Nucleus accumbens (tissue), 56 donors: Measurements from ENCODE around the gene ZNF8.
"Not testable (repeated sequence)": the region's sequence is repeated elsewhere in the genome, so short reads cannot be mapped to it uniquely, and the experiment has no call there.

ENCODE experiments used
- DNase-seq, 56 donors: peaks; one replicate each; lab custom pipeline; 2025; lab: John Stamatoyannopoulos, UW

The ZNF8 gene

DNA sequence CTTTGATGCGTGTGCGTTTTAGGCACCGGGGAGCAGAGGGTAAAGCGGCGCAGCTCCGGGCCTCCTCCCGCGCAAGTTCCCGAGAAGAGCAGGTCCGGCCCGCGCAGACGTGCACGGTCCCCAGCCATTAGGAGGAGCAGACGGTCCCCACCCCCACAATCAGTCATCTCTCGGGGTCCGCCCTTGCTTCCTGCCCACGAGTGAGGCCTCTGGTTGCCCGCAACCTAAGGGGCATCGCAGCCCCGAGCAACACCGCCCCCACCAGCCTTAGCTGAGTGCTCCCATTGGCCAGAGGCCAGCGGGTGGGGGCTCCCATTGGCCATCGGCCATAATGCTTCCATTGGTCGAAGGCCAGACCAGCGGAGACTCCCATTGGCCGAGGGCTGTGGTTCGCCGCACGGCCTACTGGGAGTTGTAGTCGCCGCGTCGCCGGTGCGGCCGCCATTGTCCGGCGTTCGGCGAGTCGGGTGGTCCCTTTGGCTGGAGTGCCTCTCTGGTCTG, at the start of gene ZNF8:
Gene ZNF8, plus strand, starts transcription at position 415 of the 501 bp plus-strand sequence. CDS start 127 bp downstream, outside the sequence.
- DNase-seq, result peak; percentile 80 to 98 (median 94)

DNA sequence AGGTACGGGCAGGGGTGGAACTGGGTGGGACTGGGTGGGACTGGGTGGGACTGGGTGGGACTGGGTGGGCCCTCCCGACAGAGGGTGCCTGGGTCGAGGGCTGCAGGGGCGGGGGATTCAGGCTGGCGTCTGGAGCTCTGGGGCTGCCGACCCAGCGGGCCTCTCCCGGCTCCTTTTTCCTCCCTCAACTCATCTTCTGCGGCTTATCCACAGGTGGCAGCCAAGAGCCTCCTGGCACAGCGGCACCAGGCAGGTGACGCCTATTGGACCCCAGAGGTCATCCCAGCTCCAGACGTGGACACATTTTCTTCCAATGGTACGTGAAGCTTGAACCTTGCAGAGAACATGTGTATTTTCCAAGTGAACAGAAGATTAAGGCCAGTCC, 49.5 kb upstream of the ZNF8 start:
- DNase-seq, result peak in 33 of 56 donors; percentile 6 to 64 (median 33)

DNA sequence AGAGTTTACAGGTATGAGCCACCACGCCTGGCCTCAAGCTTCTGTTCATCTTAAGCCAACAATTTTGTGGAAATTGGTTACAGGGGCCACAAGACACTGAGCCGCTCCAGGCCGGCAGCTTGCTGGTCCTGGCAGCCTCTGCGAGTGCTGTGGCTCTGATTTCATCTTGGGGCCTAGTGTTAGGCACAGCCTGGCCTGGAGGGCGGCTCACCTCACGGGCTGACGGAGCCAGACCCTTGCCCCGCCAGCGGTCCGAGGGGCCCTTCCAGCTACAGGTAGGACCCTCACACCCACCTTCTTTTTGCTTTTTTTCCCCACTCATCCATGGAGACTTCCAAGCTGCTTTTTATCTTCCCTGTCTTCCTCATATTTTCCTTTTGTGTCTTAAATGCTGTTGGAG, 41.4 kb upstream of the ZNF8 start:
- DNase-seq, result no peak

DNA sequence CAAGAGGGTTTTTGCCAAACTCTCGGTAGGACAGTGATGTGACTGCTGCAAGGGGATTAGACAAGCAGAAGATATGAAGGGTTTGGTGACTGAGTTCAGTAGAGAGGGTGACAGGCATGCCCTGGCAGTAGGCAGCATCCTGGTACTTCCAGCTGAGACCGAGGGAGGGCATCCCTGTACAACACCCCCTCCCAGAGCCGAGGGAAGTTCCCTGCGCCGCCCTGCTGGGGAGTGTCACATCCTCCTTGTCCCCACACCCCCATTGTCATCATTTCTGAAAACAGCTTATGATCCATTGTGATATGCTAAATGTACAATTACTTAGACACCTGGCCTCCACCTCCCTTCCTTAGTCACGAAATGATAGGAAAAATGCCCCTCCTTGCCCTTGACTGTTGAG, 35.4 kb upstream of the ZNF8 start:
- peak in 9 of 56 donors; percentile 0 to 27 (median 2) for DNase-seq

DNA sequence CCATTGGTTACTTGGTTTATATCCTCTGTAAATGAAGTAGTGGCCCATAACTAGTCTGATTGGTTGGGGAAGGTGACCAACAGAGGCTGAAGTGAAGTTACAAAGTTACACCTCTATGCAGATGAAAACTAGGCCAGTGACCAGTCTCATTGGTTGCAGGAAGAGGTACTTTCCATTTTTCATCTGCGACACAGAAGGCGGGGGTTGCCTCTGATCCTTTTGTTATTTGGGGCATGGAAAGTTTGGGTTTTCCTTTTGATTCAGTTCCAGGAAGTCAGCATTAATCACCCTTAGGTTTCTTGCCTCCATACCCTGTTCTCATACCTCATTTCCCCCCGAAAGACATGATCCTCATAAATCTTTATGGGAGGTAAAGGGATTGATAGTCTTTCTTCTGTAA, 29.9 kb upstream of the ZNF8 start:
- DNase-seq, result no peak

DNA sequence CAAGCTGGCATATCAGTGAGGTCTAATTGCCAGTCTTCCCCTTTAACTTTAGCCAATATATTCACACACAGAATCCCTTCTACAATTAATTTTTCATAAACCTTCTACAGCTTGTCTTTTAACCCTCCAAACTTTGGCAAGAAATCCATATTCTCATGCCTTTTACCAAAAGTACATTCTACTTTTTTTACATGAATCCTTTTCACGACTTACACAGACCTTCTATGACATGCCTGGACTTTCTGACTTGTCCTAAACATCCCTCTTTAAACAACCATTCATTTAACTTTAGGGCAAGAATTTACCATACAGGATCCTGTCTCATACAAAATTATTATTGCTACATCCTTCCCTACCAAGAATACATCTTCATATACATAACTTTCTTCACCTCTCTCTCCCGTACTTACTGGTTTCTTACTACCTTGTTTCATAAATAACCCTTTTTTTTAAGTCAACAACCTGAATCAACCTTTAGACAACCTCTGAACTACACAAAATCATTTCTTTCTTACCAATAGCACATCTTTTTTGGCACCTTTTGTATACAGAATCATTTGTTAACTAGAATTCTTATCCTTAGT, 26.6 kb upstream of the ZNF8 start:
- no peak for DNase-seq

DNA sequence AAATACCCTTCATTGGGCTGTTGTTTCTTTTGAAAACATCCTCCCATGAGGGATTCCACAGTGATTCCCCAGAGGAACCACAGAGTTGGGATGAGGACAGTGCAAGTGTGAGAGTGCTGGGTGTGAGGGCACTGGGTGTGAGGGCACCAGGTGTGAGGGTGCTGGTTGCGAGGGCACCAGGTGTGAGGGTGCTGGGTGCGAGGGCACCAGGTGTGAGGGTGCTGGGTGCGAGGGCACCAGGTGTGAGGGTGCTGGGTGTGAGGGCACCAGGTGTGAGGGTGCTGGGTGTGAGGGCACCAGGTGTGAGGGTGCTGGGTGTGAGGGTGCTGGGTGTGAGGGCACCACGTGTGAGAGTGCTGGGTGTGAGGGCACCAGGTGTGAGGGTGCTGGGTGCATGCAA, 20.5 kb upstream of the ZNF8 start:
- DNase-seq, result not testable (repeated sequence)

DNA sequence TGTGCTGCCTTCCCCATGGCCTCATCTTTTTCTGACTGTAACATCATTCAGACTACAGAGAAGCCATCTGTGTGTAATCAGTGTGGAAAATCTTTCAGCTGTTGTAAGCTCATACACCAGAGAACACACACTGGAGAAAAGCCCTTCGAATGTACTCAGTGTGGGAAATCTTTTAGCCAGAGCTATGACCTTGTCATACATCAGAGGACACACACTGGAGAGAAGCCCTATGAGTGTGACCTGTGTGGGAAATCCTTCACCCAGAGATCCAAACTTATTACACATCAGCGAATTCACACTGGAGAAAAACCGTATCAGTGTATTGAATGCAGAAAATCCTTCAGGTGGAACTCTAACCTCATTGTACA, 17.2 kb upstream of the ZNF8 start:
- no peak for DNase-seq

DNA sequence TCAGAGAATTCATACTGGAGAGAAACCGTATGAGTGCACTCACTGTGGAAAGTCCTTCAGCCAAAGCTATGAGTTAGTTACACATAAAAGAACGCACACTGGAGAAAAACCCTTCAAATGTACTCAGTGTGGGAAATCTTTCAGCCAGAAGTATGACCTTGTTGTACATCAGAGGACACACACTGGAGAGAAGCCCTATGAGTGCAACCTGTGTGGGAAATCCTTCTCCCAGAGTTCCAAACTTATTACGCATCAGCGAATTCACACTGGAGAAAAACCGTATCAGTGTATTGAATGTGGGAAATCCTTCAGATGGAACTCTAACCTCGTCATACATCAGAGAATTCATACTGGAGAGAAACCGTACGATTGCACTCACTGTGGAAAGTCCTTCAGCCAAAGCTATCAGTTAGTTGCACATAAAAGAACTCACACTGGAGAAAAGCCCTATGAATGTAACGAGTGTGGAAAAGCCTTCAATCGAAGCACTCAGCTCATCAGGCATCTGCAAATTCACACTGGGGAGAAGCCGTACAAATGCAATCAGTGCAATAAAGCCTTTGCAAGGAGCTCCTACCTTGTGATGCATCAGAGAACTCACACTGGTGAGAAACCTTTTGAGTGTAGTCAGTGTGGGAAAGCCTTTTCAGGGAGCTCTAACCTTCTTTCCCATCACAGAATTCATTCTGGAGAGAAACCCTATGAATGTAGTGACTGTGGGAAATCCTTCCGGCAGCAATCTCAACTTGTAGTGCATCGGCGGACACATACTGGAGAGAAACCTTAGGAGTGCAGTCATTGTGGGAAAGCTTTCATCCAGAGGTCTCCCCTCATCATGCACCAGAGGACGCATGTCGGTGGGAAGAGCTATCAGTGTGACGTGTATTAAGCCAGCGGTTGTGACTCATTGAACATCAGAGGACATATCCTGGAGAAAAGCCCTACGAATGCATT, 16.5 kb upstream of the ZNF8 start:
- DNase-seq, result no peak

DNA sequence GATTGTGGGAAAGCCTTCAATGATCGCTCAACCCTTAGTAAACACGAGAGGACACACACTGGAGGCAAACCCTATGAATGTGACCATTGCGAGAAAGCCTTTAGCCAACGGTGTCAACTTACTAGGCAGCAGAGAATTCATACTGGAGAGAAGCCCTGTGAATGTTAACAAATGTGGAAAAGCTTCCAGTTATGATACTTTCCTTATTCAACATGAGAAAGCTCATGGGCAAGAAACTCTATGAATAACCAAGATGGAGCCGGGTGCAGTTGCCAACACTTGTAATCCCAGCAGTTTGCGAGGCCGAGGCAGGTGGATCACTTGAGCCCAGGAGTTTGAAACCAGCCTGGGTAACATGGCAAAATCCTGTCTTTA, 15.8 kb upstream of the ZNF8 start:
- no peak for DNase-seq

DNA sequence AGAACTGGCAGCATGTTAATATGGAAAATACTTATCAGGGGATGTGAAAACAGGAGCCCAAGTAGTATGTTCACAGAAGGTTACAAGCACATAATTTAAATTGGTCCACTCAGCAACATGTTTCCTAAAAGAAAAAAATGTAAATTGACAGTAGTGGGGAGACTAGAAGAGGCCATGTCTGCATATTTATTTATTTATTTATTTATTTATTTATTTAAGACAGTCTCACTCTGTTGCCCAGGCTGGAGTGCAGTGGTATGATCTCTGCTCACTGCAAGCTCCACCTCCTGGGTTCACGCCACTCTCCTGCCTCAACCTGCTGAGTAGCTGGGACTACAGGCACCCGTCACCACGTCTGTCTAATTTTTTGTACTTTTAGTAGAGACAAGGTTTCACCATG, 13.7 kb upstream of the ZNF8 start:
- DNase-seq, result no peak

DNA sequence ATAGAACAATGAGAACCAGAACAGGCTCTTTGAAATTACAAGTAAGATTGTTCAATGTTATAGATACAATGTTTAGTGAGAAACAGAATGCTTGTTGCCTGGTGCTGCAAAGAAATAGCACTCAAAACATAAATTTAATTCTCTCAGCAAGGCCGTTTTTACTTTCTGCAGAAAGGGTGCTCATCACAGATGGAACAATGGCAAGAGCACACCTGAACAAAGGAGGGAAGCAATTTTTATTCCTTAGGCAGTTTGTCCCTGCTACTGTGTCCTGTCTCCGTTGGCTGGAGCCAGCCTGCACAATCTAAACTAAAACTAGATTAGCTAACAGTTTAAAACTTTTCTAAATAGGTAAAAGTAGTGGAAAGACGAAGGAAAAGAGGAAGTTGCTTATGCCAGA, 10.4 kb upstream of the ZNF8 start:
- no peak for DNase-seq

DNA sequence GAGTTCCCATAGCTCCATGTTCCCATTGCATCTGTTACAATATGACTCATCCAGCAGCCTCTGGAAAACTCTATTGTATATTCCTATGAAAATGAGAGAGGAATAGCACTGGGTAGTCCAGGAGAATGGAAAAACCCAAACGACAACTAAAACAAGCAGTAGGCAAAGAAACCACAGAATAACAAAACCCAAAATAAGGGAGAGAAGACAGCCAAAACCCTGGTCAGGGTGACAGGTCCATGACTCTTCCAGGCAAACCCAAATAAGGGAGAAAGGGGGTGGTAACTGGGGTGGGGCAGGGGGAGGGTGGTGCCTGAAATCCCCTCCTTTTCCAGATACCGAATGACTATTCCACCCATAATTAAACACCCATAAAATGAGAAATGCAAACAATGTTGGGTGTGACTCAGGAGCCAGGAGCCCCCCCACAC, 4.0 kb upstream of the ZNF8 start:
- DNase-seq, result no peak

DNA sequence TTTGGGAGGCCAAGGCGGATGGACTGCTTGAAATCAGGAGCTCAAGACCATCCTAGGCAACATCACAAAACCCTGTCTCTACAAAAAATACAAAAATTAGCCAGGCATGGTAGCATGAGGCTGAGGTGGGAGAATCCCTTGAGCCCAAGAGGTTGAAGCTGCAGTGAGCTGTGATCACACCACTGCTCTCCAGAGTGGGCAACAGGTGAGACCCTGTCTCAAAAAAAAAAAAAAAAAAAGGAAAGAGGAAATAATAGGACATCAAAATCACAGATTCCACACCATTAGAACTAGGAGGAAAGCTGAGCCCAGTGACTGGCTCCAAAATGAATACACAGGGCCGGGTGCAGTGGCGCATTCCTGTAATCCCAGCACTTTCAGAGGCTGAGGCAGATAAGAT, 3.2 kb upstream of the ZNF8 start:
- DNase-seq, result no peak

DNA sequence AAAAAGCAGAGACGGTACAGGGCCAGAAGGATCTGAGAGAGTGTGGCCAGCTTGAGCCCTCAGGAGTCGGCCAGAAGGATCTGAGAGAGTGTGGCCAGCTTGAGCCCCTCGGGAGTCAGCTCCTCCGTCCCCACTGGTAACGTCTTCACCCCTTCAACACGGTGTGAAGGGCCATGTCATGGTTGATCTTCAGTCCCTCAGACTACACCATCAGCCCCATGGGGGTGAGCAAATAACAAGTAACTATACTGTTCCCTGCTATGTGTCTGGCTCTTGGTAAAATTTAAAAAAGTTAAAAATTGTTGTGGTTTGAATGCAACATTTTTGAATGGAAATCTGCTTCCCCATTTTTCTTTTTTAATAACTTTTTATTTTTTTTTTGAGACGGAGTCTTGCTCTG, 1.6 kb upstream of the ZNF8 start:
- DNase-seq, result no peak

DNA sequence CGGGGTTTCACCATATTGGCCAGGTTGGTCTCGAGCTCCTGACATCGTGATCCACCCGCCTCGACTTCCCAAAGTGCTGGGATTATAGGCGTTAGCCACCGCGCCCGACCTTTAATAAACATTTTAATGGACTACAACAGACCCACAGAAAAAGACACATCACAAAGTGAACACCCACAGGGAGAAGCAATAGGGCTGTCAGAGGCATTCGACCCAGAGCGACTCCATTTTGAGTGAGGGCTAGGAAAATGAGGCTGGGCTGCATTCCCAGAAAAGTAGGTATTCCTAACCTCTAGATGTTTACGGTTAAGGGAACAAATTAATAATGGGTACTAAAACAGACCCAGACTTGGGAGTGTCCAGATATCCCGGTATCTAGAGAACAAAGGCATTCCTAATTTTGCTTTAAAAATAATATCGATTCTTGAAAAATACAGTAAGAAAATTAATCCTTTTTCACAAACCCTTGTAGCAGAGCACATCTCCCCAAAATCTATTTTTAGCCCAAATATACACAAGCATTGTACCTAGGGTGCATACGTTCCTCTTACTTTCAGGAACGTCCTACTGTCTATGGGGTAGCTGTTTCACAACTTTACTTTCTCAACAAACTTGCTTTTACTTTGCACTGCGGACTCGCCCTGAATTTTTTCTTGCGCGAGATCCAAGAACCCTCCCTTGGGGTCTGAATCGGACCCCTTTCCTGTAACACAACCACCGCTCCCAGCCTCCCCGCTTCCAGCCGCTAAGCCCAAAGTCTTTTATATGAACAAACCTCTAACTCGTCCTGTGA, 811 bp upstream of the ZNF8 start:
- DNase-seq, result no peak

DNA sequence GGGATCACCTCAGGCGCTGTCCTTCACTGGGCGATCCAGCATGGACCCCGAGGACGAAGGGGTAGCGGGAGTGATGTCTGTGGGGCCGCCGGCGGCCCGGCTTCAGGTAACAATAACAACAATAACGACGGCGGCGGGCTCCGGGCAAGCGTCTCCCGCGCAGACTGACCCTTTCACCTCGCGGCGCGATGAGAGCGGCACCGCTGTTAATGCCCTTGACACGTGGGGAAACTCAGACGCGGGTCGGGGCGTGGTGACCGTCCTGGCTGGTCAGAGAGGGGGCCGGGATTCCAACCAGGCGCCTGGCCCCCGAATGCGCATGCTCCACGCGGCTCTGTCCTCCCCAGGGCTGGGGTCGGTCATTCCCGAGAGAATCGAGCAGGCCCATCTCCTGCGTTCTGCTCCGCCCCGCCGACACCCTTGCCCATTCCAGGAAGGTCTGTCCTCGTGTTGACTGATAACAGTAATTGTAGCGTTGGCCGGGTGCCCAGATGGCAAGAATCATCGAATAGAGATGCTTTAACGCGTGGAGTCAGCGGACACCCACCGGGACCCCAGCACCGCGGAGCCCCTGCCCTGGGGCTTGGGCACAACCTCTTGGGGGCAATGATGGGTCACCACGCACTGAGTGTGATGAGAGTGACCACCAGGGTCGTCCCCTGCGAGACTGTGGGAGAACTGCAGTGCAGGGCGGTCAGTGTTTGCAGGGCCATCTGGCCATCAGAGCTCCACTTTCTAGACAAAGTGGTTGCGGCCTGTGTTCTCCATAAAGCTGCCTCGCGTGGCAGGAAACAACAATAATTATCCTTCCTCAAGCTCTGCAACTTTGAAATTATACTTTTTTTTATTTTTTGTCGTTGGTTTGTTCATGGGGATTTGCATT, 528 bp downstream of the ZNF8 start:
- DNase-seq, result peak in 44 of 56 donors; percentile 11 to 84 (median 65)

DNA sequence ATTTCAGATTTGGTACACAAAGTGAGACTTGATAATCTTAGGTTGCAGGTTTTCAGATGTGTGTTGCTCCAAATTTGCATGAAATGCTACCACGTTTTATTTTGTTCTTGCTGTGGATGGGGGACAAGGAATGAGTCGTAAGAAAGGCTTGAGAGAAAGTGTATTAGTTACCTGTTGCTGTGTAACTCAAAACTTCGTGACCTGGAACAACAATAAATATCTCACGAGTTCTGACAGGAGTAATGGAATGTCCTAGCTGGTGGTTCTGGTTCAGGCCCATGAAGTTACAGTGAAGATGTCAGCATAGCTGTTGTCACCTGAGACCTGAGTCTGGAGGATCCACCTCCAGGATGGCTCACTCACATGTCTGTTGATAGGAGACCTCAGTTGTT, 1.2 kb downstream of the ZNF8 start:
- no peak for DNase-seq

DNA sequence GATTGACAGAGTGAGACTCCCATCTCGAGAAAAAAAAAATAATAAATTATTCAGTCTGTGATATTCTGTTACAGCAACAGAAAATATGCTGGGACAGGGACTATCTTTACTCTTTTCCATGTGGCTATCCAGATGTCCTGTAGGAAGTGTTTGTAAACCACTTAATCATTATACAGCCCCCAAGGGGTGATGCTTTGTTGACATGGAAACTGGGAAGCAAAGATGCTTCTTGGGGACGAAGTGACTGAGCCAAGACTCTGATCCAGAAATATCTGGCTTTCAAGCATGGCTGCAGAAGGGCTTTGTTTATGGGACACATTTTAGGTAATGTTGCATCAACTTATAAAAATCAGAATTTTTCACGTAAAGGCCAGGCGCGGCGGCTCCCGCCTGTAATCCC, 5.4 kb downstream of the ZNF8 start:
- no peak for DNase-seq

DNA sequence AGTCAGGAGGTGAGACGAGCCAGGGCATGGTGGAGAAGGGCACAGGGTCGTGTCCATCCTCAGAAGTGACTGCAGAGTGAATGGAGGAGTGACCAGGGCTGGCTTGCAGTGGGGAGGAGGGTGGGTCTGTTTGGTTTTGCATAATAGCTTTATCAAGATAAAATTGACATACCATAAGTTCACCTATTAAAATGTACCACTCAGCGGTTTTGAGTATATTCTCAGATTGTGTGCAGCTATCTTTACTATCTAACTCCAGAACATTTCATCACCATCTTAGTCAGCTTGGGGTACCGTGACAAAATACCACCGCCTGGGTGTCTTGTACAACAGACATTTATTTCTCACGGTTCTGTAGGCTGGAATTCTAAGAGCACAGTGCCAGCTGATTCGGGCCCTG, 13.2 kb downstream of the ZNF8 start:
- no peak for DNase-seq
